ENCODE data around the gene FSCN2.

Gene FSCN2

DNA sequence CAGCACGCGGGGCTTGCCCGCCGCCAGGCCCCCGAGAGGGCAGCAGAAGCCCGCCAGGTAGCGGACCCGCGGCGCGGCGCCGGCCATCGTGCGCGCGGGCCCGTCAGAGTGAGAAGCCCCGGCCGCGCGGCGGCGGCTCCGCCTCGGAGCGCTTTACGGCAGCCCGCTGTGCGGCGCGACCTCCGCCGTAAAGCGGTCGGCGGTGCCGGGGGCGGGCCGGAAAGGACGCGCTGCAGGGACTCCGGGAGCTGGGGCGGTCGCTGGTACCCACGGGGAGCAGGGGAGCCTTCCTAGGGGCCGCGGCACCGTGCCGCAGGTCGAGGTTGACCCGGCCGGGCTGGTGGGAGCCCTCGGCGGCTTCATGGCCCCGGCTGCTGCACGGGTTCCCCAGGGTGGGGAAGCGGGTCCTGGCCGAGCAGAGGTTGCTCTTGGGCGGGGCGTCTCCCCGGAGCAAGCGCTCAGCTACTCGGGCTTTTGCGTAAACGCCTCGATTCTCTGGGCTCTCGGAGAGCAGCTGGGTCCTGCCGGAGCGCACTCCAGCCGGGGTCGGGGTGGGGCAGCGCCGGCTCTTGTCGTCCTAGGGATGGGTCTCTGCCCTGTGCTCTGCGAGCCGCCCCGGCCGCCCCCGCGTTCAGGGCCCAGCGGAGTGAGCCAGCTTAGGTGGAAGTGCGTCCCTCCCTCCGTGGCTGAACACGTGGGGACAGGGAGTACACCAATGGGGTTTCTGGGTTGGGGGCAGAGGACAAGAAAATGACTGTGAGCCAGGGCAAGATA, 24.3 kb downstream of the FSCN2 start, which contains the start of gene FAAP100:
Gene FAAP100, minus strand, starts transcription at position 110 of the 774 bp plus-strand sequence. Its CDS starts 23 bp downstream, at position 87.
- DNase-seq: peak in 51 of 56 donors; percentile 13 to 88 (median 61)

DNA sequence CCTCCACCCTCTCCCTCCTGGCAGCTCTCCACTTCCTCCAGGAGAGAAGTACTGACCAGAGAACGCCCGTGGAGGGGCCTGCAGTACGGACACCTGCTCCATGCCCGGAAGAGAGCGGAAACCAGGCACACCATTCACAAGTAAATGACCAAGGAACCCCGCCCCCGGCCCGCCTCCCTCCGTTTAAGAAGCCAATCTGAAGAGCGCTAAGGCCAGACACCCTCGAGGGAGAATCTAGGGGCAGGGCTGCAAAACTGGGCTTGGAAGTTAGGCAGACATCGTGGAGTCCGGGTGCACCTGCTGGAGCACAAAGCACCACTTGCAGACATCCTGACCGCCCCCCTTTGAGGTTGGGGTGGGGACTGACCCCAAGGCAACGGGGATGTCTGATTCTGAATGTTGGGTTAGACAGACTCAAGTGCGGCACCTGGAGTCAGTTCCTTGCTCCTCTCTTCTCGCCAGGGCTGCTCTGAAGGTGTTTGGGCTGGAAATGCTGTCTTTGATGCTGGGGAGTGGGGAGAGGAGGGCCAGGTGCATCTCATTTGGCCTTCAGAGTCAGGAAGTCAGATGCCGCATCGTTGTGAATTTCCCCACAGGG, 24.9 kb downstream of the FSCN2 start:
- DNase-seq: peak in 45 of 56 donors; percentile 14 to 75 (median 51)

DNA sequence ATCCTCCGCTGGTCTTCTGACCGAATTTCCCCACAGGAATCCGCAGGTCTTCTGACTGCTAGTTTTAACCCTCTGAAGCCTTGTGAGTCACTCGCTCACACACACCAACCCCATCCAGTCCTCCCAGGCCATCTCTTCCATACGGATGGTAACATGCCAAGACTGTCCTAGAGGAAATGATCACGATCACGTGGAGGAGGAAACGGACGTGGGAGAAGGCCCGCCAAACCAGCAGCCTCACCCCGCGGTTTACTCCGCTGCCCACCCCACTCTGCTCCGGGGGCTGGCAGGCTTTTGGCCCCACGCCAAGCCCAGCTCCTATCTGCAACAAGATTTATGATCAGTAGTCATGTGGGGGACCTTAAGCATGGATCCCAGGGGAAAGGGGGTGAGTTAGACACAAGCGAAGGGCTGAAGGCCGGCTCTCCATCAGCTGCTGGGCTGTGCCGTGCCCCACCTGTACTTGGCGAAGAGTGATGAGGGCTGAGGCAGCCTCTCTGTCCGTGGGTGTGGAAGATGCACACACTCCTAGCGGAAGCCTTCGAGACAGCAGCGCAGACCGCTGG, 25.5 kb downstream of the FSCN2 start:
- peak in 5 of 56 donors; percentile 13 to 46 (median 31) for DNase-seq

DNA sequence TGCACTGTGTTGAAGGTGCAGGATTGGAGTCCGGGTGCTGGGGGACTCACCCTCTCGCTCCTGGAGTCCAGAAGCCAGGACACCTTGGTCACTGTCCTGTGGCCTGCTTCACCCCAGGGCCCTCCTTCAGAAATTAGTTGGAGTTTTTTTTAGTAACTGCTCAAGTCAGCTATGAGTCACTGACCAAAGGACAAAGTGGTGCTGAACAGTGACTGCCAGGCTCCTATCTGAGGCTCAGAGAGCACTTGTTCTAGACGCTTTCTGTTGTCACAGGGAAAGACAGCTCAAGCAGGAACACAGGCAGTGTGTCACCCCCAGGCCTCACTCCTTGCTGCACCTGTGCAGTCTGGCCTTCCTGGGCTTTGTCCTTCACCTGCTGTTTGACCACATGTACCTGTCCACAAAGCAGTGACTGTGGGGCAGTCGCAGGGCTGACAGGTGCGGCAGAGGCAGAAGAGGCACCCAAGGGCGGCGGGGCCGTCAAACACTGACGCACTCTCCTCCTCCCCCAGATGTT, 28.1 kb downstream of the FSCN2 start:
- no peak for DNase-seq

DNA sequence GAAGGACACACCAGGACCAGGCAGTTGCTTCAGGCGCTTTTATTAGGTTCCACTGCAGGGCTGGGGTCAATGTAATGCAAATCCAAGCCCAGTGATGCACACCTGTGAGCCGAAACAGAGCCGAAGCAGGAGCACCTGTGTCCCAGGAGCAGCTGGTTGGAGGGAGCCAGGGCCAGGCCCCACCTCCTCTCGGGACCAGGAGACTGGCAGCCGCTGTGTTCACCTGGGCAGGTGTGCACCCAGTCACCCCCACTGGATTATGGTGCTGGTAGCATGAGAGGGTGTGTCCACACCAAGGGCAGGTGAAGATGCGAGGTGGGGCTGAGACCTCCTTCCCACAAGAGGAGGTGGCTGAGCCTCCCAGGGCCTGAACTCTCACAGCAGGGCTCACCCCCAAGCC, 28.7 kb downstream of the FSCN2 start:
- no peak for DNase-seq

DNA sequence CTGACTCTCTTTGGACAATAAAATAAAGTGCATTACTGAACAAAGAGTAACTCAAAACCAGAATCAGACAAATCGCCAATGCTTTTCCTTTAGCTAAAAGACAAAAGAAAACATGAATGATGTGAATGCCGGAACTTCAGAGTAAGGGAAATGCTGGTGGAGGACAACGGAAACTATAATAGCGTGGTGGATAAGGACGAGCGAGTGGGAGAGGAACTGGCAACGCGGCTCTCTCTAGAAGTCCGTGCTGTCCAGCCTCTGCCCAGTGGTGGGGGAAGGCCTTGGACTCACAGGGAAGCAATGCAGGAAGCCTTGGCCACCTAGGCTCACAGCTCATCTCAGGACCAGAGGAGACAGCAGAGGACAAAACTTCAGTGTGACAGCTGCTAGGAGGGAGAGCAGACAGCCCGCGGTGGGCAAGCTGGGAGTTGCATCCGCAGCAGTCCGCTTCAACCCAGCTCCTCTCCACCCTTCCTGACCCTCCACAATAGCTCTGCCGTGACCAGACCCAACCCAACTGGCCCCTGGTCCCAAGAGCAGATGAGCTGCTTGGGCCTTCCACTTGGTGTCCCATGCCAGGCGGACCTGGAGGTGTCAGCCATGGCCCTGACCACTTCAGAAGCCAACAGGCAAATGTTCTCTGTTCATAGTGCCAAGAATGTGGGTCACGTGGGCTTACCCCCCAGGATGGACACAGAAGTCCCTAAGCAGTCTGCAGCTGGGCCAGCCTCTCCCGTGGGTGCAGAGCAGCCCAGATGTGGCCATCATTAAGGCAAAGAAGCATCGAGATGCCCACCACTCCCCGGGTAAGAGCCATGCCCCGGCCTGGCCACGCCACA, 29.3 kb downstream of the FSCN2 start:
- no peak for DNase-seq

DNA sequence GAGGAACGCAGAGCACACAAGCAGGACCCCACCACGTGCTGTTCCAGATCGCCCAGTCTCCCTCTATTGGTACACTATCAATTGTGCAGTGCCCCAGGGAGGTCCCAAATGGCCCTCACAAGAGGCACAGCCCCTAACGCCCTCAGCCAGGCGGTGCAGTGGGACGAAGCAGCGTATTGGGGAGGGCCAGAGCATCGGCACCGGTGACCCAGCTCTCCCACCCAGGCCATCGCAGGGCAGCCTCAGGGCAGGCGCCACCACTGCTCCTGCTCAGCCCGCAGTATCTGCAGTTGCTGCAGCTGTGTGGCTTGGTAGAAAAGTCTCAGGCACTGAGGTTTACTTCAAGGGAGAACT, 29.9 kb downstream of the FSCN2 start:
- DNase-seq: no peak

DNA sequence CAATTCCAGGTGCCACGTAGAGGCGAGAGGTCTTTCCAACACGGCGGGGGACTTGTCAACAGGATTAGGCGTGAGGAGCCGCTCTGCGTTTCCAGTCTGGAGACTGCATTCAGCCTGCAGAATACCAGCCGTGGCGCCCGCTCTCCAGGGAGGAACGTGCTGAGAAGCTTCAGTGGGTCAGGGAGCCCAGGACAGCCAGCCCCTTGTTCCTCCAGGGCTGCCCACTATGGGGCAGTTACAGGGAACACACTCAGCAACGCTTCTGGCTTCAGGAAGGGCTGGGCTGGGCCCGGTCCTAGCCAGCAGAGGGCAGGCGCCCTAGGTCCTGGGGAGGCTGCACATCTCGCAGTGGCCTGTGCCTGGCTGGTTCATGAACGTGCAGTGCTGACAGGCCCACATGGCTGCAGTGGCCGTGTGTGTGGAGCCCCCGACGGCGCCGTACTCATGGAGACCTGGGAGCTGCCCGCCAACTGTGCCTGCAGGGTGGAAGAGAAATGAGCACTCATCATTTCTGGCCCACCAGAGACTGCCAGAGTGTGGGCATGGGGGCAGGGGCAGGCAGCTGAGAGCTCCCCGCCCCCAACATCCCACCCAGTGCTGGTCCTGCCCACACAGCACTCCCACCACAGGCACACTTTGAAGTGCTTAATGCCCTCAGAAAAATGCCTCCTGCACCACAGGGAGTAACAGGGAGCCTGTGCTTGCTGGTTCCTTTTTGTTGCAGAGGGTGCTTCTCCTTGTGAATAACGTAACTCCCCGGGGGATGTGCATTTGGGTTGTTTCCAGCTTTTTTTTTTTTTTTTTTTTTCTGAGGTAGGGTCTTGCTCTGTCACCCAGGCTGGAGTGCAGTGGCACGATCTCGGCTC, 31.0 kb downstream of the FSCN2 start:
- peak in 5 of 56 donors; percentile 6 to 32 (median 24) for DNase-seq

DNA sequence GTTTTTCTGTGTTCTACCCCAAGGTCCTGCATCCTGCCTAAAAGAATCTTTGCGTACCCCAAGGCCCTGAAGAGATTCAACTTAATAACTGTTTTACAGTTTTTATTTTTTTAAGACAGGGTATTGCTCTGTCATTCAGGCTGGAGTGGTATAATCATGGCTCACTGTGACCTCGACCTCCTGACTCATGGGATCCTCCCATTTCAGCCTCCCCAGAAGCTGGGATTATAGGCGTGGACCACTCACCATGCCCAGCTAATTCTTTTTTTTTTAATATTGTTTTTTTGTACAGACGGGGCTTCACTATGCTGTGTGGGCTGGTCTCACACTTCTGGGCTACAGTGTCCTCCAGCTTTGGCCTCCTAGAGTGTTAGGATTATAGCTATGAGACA, 33.3 kb downstream of the FSCN2 start:
- DNase-seq: no peak

DNA sequence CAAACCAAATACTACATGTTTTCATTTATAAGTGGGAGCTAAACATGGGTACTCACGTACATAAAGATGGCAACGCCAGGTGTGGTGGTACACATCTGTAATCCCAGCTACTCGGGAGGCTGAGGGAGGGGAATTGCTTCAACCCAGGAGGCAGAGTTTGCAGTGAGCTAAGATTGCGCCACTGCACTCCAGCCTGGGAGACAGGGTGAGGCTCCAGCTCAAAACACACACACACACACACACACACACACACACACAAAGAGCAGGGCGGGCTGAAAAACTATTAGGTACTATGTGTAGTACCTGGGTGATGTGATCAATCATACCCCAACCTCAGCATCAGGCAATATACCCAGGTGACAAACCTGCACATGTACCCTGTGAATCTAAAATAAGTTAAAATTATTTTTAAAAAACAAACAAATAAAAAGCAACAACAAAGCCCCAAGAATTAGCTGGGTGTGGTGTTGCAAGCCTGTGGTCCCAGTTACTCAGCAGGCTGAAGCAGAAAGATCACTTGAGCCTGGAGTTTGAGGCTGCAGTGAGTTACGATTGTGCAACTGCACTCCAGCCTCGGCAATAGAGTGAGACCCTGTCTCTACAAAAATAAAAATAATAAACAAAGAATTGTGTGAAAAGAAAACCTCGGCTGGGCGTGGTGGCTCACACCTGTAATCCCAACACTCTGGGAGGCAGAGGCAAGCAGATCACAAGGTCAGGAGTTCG, 35.8 kb downstream of the FSCN2 start:
- DNase-seq: no peak

DNA sequence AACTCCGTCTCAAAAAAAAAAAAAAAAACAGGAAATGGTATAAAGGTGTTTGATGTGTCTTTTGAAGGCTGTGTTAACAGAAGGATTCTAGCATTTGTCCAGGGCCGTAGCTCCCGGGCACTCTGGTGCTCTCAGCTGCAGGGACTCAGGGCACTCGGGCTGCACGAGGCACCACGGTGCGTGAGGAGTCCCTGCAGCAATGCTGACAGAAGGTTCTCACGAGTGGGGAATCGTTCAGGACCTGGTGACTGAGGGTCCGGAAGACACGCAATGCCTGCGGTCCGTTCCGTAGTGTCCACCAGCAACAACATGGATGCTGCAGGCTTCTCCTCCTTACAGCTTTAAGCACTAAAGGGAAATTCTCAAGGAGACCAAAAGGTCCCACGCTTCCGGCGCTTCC, 36.6 kb downstream of the FSCN2 start:
- DNase-seq: no peak

DNA sequence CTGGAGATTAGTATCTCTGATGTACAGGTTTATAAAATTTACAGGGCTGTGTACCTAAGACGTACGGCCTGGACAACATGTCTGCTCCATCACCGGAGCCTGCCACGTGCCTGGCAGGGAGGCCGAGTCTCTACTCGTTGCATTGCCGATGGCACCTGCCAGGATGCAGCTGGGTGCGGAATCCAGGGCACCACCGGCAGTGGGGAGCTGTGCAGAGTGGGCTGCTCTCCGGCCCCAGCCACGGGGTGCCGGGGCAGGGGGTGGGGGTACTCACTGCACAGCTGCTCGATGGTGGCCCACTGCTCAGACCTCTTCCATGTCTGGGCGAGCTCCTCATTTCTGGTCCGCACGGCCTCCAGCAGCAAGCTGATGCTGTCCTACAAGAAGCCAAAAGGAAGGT, 37.1 kb downstream of the FSCN2 start:
- no peak for DNase-seq

DNA sequence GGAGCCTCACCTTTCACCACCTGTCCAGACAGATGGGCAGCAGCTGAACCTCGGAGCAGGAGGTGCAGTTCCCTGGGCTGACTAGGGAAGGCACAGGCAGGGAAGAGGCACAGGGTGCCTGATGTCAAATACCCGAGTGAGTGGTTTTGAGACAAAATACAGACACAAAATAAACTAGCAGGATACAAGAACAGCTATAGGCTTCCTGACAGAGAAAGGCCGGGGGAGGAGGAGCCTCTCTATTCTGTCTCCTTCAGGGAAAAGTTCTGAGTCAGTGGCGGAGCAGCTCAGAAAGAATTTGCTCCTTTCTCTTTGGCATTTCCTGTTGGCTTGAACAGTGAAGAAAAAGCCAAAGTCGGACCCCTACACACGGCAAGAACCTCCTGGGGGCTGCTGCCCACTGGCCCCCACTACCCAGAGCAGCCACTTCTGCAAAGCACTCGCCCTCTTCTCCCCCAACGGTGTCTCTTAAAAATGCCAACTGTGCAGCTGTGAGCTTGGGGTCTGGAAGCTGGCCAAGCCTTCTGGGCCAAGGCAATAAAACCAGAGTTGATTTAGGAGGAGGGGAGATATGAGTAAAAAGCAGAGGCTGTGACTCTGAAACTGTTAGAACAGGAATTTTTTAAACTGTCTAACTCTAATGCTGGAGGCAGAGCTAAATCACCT, 38.4 kb downstream of the FSCN2 start:
- peak in 16 of 56 donors; percentile 2 to 70 (median 18) for DNase-seq

DNA sequence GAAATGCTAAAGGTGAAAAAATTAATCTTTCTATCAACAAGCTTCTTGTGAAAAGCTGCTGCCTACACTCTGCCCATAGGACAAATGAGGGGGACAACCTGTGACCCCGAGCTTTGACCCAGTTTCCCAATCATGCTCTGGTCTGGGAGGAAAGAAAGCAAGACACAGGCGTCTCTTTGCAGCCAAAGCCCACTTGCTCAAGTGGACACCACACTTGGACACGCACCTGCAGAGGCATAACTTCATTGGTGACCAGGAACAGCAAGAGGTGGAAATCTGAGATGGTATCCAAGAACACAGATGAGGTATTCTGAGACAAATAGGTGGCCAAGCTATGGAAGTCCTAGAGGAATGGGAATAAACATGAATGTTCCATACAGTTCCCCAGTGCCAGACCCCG, 39.0 kb downstream of the FSCN2 start:
- DNase-seq: no peak

DNA sequence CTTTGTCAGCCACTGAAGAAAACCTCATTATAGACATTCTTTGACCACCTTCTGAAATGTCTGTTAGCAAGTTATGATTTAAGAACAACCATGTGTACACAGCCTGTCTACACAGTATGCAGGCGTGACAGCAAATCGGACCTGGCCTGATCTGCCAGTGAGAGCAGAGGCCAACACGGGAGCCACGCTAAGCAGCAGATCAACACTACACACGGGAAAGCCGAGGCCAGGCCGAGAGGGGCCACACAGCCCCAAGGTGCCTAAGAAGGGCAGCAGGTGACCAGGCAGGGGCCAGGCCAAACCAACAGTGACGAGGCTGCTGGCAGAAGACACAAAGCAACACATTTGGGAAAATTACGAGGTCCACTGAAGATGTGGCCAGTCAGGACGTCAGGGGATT, 40.2 kb downstream of the FSCN2 start:
- no peak for DNase-seq

DNA sequence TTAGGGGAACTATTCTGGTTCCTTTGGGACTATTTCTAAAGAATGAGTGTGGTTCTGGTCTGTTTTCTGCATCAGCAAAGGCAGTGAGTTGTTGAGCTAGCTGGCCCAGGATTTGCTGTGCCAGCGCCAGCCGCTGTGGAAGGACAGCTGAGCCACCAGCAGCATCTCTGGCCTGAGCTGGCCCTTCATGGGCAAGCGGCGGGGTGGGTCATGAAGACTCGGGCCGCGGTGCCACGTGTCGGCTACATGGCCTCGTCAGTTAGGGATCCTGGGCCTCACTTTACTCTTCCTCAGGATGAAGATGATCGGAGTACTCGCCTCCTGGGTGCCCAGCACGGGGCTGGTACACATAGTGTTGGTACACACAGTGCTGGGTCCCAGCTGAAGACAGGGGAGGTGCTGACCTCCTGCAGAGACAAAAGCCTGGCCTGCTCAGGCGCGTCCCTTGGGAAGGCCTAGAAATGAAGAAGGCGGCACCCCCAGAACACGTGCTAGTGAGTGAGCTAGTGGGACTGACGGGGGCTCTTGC, 41.9 kb downstream of the FSCN2 start:
- no peak for DNase-seq

DNA sequence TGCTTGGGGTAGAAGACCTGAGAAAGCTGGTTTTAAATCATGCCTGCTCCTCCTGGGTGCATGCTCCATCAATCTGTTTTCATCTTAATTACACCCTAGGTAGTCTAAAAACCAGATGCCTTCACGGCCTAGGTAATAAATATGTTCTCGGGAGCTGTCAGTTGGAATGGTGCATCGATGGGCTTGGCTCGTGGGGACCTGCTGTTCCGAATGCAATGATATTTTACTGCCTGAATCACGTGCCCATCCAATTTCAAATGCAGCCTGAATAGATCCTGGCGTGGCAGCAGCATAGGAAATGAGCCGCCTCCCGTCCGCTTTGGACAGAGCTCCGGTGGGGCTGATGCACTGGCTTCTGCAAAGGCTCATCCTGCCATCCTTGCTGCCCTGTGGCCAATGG, 42.8 kb downstream of the FSCN2 start:
- peak in 1 of 56 donors; percentile 6 for DNase-seq

DNA sequence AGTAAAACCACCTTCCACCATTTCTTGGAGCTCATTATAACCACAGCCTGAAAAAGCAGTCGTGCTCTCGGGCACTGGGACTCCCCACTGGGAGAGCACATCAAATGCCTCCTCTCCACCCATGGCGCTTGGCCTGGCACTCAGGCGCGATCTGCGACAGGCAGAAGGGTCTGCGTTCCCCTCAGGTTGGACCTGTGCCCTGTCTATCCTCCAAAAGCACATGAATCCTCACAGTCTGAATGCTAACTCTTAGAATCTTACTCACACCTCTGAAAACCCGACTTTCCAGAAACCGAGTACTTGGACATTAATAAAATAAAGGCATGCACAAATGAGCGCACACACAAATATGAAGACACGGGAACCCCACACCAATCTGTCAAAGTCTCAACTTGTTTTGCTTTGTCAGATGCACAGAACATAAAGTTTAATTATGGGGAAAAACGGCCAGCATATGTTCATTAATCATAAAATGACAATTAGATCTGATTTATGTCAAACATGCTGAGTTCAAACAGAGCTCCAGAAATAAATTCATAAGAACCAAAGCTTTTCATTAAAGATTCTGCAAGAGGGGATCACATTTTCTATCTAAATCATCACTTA, 44.5 kb downstream of the FSCN2 start:
- no peak for DNase-seq

All from amygdala (tissue), 56 donors.